ENCODE results near the gene TRPM2. TPM values are rescaled to one million over a fixed set of nuclear protein-coding genes. Genes with fewer than 3 reads are reported as not detected.

TRPM2 gene
- total RNA-seq, 1 experiment from 2014 or later = not detected

- TF ChIP-seq, protein P1, sequence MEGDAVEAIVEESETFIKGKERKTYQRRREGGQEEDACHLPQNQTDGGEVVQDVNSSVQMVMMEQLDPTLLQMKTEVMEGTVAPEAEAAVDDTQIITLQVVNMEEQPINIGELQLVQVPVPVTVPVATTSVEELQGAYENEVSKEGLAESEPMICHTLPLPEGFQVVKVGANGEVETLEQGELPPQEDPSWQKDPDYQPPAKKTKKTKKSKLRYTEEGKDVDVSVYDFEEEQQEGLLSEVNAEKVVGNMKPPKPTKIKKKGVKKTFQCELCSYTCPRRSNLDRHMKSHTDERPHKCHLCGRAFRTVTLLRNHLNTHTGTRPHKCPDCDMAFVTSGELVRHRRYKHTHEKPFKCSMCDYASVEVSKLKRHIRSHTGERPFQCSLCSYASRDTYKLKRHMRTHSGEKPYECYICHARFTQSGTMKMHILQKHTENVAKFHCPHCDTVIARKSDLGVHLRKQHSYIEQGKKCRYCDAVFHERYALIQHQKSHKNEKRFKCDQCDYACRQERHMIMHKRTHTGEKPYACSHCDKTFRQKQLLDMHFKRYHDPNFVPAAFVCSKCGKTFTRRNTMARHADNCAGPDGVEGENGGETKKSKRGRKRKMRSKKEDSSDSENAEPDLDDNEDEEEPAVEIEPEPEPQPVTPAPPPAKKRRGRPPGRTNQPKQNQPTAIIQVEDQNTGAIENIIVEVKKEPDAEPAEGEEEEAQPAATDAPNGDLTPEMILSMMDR (IDR thresholded peaks at IDR 0.05; ENCODE audit: unreplicated experiment) = no peak
- Mint-ChIP-seq H3K4me3 (ENCODE audit: low read depth, unreplicated experiment) (no peak overlapping the region), H3K36me3 (ENCODE audit: insufficient read depth, unreplicated experiment) (no peaks in the 10 kb centered on the region), H3K27ac (ENCODE audit: unreplicated experiment) (no peak overlapping the region), H3K27me3 (ENCODE audit: unreplicated experiment) (peaks cover 83% of the 10 kb centered on the region), H3K4me1 (ENCODE audit: low read depth, unreplicated experiment) (no peaks in the 10 kb centered on the region), H3K9me3 (ENCODE audit: low read depth, unreplicated experiment) (no peaks in the 10 kb centered on the region)
- CTCF ChIA-PET = interaction anchor here (0.6 kb wide), 1 partner anchor 248 kb away, joined by 3 read pairs; no protein-coding TSS in a partner anchor
- BruUV-seq (replicated peaks) = no TSS peak
- DNase-seq = no peak
- intact Hi-C loops (cut with micrococcal nuclease; ENCODE audit: unreplicated experiment) = no loop called here
These were observed 2.5 kb upstream of the TRPM2 start for GRCh38 chr21:44350773-44351481.

- no TSS peak for BruUV-seq (replicated peaks)
- TF ChIP-seq, protein P1 (IDR thresholded peaks at IDR 0.05; ENCODE audit: unreplicated experiment) = no peak
- no peaks in the 10 kb centered on the region for H3K9me3 Mint-ChIP-seq (ENCODE audit: low read depth, unreplicated experiment)
- CTCF ChIA-PET = interaction anchor here (0.6 kb wide), 1 partner anchor 247 kb away, joined by 3 read pairs; no protein-coding TSS in a partner anchor
- H3K36me3 Mint-ChIP-seq (ENCODE audit: insufficient read depth, unreplicated experiment) = no peaks in the 10 kb centered on the region
- intact Hi-C loops (cut with micrococcal nuclease; ENCODE audit: unreplicated experiment) = no loop called here
- DNase-seq = no peak
- H3K27me3 Mint-ChIP-seq (ENCODE audit: unreplicated experiment) = peaks cover 78% of the 10 kb centered on the region
- no peak overlapping the region for H3K4me3 Mint-ChIP-seq (ENCODE audit: low read depth, unreplicated experiment)
- no peak overlapping the region for H3K27ac Mint-ChIP-seq (ENCODE audit: unreplicated experiment)
- no peaks in the 10 kb centered on the region for H3K4me1 Mint-ChIP-seq (ENCODE audit: low read depth, unreplicated experiment)
These were observed 1.7 kb upstream of the TRPM2 start for GRCh38 chr21:44351535-44352252.

DNA sequence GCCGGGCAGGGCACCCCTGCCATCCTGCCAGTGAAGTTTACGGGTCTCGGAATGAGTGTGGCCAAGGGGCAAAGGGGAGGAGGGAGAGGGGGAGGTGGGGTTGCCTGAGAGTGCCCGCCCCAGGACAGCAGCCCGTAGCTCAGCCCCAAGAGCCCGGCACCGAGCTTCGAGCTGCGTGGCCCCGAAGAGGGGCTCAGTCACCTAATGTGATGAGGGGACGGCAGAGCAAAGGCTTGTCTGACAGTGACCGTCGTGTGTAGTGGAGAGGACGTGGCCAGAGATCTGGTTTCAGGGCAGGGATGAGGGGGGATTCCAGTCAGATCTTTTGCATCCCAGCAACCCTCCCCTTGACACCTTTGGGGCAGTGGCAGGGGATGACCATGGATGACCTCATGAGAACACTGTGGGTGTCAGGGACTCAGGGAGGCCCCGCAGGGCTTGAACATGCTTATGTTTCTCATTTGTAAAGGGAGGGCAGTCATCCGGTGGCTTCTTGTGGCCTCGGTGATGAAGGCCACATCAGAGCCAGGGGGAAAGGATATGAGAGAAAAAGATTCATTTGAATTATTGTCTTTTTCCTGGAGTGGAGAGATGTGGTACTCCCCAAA is 1.1 kb upstream of the TRPM2 start:
- no peaks in the 10 kb centered on the region for H3K4me1 Mint-ChIP-seq (ENCODE audit: low read depth, unreplicated experiment)
- H3K9me3 Mint-ChIP-seq (ENCODE audit: low read depth, unreplicated experiment) = no peaks in the 10 kb centered on the region
- no peak overlapping the region for H3K4me3 Mint-ChIP-seq (ENCODE audit: low read depth, unreplicated experiment)
- intact Hi-C loops (cut with micrococcal nuclease; ENCODE audit: unreplicated experiment) = no loop called here
- no TSS peak for BruUV-seq (replicated peaks)
- DNase-seq = no peak
- CTCF ChIA-PET = no interaction called here
- peaks cover 72% of the 10 kb centered on the region for H3K27me3 Mint-ChIP-seq (ENCODE audit: unreplicated experiment)
- H3K27ac Mint-ChIP-seq (ENCODE audit: unreplicated experiment) = no peak overlapping the region
- TF ChIP-seq, protein P1 (IDR thresholded peaks at IDR 0.05; ENCODE audit: unreplicated experiment) = no peak
- H3K36me3 Mint-ChIP-seq (ENCODE audit: insufficient read depth, unreplicated experiment) = no peaks in the 10 kb centered on the region

DNA sequence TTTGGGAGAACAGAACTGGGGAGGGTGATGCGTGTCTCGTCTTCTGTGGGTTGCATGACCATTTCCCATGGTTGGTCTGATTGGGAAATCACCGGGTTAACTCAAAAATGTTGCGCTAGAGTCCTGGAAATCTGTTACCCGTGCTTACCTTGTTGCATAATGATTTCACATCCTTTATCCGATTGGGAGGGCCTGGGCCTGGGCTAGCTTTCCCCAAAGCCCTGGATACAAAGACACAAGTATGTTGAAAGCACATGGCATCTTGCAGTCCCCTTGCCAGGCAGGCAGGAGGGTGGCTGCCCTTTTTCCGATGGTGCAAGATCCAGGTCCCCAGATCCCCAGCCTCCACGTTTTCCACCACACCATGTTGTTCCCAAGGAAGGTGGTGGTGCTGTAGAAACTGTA is 582 bp downstream of the TRPM2 start:
- BruUV-seq (replicated peaks) = no TSS peak
- intact Hi-C loops (cut with micrococcal nuclease; ENCODE audit: unreplicated experiment) = no loop called here
- H3K36me3 Mint-ChIP-seq (ENCODE audit: insufficient read depth, unreplicated experiment) = no peaks in the 10 kb centered on the region
- no peak overlapping the region for H3K27ac Mint-ChIP-seq (ENCODE audit: unreplicated experiment)
- CTCF ChIA-PET = interaction anchor here (0.5 kb wide), 1 partner anchor 85 kb away, joined by 4 read pairs; no protein-coding TSS in a partner anchor
- no peak overlapping the region for H3K4me3 Mint-ChIP-seq (ENCODE audit: low read depth, unreplicated experiment)
- H3K27me3 Mint-ChIP-seq (ENCODE audit: unreplicated experiment) = peaks cover 55% of the 10 kb centered on the region
- TF ChIP-seq, protein P1 (IDR thresholded peaks at IDR 0.05; ENCODE audit: unreplicated experiment) = no peak
- DNase-seq = no peak
- H3K9me3 Mint-ChIP-seq (ENCODE audit: low read depth, unreplicated experiment) = no peaks in the 10 kb centered on the region
- no peaks in the 10 kb centered on the region for H3K4me1 Mint-ChIP-seq (ENCODE audit: low read depth, unreplicated experiment)
